PFSK-1 (cell line): ENCODE data around the gene IFIT1.

Experiments
- POLR2AphosphoS5 ChIP-seq: IDR thresholded peaks from 2 replicates; pipeline ENCODE4 v1.6.1; 2012; ENCODE audit warnings: low read depth, mild to moderate bottlenecking, control low read depth, low read length, moderate library complexity
- REST ChIP-seq, 2 experiments: IDR thresholded peaks; 2 replicates each; pipeline versions ENCODE4 v1.6.1 to v1.8.0; 2011 to 2012; ENCODE audit warnings: low read depth in 2 of 2, low read length in 2 of 2, control low read depth in 1 of 2, inconsistent platforms in 1 of 2, mild to moderate bottlenecking in 1 of 2, moderate library complexity in 1 of 2; ENCODE audit not compliant: insufficient read depth in 1 of 2
- SIN3A ChIP-seq: IDR thresholded peaks from 2 replicates; pipeline ENCODE4 v1.6.1; 2012; ENCODE audit warnings: mild to moderate bottlenecking, low read length, moderate library complexity, borderline replicate concordance; ENCODE audit not compliant: insufficient read depth

GRCh38 chr10:89390476-89391225, 1.8 kb upstream of the IFIT1 start:
- TF ChIP-seq POLR2AphosphoS5 (no peak), REST (IDR thresholded peaks at IDR 0.05; ENCODE audit: insufficient read depth in 1 of 2, low read depth in 2 of 2, low read length in 2 of 2) (no peak), SIN3A (no peak)
